Stimulated activated CD4-positive, alpha-beta T cell treated with anti-CD3 and anti-CD28 coated beads, Interleukin-4, amount 100 ng/mL, for 48 hours (primary cell): Measurements from ENCODE around the gene ASB16.
"Not testable (repeated sequence)": the region's sequence is repeated elsewhere in the genome, so short reads cannot be mapped to it uniquely, and the experiment has no call there.

Experiments
- DNase-seq, 2 donors: peaks; one replicate each; pipeline ENCODE4 v3.0.0-alpha.2; 2020; ENCODE audit warnings: low read depth in 2 of 2

ASB16 gene

GRCh38 chr17:44146375-44147346 lies 23.8 kb upstream of the ASB16 start:
- DNase-seq = no peak

DNA sequence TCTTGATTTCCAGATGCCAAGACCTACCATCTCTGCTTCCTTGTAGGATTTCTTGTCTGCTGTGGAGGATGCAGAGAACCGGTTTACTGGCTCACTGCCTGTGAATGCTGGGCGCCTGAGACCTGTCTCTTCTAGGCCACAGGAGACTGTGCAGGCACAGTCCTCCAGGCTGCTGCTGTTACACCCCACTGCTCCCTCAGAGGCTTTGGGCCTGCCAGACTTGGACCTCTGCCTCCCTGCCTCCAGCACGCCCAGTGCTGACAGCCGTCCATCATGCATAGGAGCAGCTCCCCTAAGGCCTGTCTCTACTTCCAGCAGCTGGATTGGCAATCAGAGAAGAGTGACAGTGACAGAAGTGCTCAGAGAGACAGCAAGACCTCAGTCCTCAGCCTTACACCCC lies 22.7 kb upstream of the ASB16 start:
- no peak for DNase-seq

GRCh38 chr17:44149066-44149465 lies 21.4 kb upstream of the ASB16 start:
- not testable (repeated sequence) for DNase-seq

DNA sequence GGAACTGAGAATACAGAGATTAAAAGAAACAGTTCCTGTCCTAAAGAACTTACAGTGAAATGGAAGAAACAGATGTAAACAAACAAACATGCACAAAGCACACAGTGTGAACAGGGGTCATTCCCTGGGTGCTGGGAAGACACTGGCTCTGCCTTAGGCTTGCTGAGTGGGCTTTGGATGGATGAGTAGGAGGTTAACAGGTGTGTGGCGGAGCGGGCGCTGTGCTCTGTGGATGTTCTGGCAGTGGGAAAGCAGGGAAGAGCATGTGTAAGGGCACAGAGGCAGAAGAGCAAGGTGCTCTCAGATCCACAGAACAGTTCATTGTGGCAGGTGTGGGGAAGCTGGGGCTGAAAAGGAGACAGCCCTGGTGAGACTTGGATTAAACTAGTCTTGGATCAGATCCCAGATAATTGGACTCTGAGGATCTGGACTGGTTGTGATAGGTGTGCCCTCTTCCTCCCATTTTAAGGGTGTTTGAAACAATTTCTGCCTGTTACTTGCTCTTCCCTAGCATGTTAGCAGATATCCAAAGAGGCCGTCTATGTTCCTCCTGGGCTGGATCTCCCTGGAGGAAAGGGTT lies 20.7 kb upstream of the ASB16 start:
- no peak for DNase-seq

DNA sequence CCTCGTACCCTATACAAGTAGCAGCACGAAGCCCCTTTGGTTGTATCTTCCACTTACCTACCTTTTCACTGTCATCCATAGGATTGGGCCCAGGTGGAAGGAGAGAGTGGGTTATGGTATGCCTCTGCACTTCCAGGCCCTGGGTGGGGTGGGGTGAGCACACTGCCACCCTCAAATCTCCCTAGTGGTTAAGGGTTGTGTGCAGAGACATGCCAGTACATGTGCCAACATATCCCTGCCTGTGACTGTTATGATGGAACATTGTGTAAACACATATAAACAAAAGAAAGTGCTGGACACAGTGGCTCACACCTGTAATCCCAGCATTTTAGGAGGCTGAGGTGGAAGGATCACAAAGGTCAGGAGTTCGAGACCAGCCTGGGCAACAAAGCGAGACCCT lies 17.6 kb upstream of the ASB16 start:
- no peak for DNase-seq

- DNase-seq = no peak
Measured at GRCh38 chr17:44155488-44155887, 15.0 kb upstream of the ASB16 start.

DNA sequence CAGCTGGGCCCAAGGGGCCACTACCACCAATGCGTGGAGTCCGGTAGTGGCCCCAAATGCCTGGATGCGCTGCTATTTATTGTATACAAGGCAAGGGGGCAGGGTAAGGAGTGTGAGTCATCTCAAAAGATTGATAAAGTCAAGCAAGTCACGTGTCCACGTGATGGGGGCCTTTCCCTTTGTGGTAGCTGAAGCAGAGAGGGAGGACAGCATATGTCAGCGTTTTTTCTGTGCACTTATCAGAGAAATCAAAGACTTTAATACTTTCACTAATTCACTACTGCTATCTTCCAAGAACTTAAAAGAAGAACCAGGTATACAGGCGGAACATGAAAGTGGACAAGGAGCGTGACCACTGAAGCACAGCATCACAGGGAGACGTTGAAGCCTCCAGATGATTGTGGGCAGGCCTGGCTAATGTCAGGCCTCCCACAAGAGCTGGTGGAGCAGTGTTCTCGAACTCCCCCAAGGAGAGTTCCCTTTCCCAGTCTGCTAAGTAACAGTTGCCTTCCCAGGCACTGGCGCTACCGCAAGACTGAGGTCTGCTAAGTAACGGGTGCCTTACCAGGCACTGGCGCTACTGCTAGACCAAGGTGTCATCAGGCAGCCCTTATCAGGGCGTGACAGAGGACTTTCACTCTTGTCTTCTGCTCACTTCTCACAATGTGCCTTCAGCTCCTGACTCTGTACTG lies 10.8 kb upstream of the ASB16 start:
- DNase-seq = peak in 1 of 2 donors; percentile 7

- no peak for DNase-seq
Measured at GRCh38 chr17:44164476-44164875, 6.0 kb upstream of the ASB16 start.

GRCh38 chr17:44167181-44167861 lies 3.2 kb upstream of the ASB16 start:
- DNase-seq = no peak

DNA sequence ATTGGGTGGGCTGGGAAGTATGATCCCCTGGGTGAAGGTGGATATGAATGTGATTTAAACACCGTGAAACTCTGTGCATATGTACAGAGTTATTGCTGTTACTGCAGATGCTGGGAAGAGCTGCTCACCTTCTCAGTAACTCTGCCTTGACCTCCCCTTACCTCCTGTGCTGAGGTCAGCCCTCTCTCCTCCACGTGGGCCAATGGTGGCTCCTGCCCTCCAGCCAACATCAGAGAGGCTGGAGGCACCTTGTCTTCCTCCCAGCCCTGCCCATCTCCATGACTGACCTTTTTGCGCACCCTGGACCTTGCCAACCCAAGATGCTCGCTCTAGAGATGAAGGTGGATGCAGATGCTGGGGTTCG lies 387 bp upstream of the ASB16 start:
- no peak for DNase-seq

DNA sequence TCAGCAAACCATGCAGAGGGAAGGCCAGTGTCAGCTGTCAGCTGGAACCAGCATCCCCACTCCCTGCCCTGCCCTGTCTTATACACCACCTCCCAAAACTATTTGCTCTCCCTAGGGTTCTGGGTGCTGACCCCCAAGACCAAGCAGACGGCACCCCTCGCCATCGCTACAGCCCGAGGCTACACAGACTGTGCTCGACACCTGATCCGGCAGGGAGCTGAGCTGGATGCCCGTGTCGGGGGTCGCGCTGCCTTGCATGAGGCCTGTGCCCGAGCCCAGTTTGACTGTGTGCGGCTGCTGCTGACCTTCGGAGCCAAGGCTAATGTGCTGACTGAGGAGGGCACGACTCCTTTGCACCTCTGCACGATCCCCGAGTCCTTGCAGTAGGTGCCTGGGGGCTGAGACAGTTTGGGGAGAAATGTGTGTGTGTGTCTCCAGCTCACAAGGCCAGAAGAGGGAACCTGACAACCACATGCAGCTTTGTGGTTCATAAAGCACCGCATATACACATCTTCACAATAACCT lies 1.5 kb downstream of the ASB16 start:
- no peak for DNase-seq

DNA sequence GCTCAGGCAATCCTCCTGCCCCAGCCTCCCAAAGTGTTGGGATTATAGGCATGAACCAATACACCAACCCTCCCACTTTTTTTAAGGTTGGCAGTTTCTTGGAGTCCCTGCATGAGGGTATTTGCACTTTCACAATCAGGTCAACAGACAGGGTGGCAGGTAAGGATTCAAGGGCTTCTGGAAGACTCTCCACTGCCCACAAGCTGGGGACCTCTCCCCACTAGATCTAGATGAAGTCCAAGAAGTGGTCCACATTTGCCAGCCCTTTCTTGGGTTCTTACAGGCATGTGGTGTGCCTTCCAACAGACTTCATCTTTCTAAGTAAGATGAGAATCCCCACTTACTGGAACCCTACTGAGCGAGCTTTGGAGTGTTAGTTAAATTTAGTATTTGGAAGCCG lies 3.9 kb downstream of the ASB16 start:
- no peak for DNase-seq

GRCh38 chr17:44176257-44176656 lies 5.8 kb downstream of the ASB16 start:
- no peak for DNase-seq

DNA sequence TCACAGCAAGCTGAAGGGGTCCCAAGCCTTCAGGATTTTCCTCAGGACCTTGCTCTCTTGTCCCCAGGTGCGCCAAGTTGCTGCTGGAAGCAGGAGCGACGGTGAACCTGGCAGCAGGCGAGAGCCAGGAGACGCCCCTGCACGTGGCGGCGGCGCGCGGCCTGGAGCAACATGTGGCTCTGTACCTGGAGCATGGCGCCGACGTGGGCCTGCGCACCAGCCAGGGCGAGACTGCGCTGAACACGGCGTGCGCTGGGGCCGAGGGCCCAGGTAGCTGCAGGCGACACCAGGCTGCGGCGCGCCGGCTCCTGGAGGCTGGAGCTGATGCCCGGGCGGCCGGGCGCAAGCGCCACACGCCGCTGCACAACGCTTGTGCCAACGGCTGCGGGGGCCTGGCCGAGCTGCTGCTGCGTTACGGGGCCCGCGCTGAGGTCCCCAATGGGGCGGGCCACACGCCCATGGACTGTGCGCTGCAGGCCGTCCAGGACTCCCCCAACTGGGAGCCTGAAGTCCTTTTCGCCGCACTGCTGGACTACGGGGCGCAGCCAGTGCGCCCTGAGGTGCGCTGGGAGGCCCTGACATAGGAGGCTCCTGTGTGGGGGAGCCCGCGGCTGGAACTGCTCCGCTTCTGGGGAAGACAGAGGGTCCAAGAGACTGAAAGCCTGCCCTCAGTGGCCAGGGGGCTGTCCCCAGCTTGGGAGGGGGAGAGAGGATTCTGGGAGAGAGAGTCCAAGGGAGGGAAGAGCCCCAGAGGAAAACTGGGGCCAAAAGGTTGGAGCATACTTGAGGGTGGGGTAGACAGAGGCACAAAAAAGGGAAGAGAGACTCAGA lies 6.4 kb downstream of the ASB16 start:
- no peak for DNase-seq

- no peak for DNase-seq
Measured at GRCh38 chr17:44177640-44178039, 7.1 kb downstream of the ASB16 start.

- DNase-seq = no peak
Measured at GRCh38 chr17:44178133-44178532, 7.6 kb downstream of the ASB16 start.

- DNase-seq = no peak
Measured at GRCh38 chr17:44183024-44183423, 12.5 kb downstream of the ASB16 start.

- no peak for DNase-seq
Measured at GRCh38 chr17:44184212-44184810, 13.8 kb downstream of the ASB16 start.

- peak; percentile 99 to 100 for DNase-seq
Measured at GRCh38 chr17:44186307-44187130, 16.0 kb downstream of the ASB16 start, which contains the start of gene TMUB2. Gene TMUB2, plus strand, starts transcription at chr17:44186972. Its CDS starts 737 bp downstream, at chr17:44187709.
